NK-92 (cell line): ENCODE data around the gene MME.

ENCODE experiments used
- DNase-seq: peaks from one replicate; lab custom pipeline; 2025; ENCODE audit not compliant: unreplicated experiment; lab: John Stamatoyannopoulos, UW

Gene MME

GRCh38 chr3:155231792-155232191, 151.7 kb downstream of the MME start:
- DNase-seq = no peak

GRCh38 chr3:155232605-155233004, 152.5 kb downstream of the MME start:
- no peak for DNase-seq

- DNase-seq = no peak
These were observed 153.1 kb downstream of the MME start for GRCh38 chr3:155233213-155233612.
